Mesothelial cell of epicardium (in vitro differentiated cells): ENCODE data around the gene TFF3. TPM values are rescaled to one million over a fixed set of nuclear protein-coding genes. Genes with fewer than 3 reads are reported as not detected.

ENCODE experiments used
- DNase-seq, 2 experiments: peaks; one replicate each; pipeline ENCODE4 v3.0.0; 2021; ENCODE audit warnings: low spot score in 2 of 2; ENCODE audit not compliant: unreplicated experiment in 2 of 2
- H3K27ac Mint-ChIP-seq: 2 replicates; pipeline ENCODE4 v1.8.0; 2021; ENCODE audit warnings: mixed read lengths
- H3K27me3 Mint-ChIP-seq: 2 replicates; pipeline ENCODE4 v1.8.0; 2021; ENCODE audit warnings: low read depth, mixed read lengths
- H3K36me3 Mint-ChIP-seq: 2 replicates; pipeline ENCODE4 v1.8.0; 2021; ENCODE audit warnings: mixed read lengths
- H3K4me1 Mint-ChIP-seq: 2 replicates; pipeline ENCODE4 v1.8.0; 2021; ENCODE audit warnings: mixed read lengths
- H3K4me3 Mint-ChIP-seq: 2 replicates; pipeline ENCODE4 v1.8.0; 2021; ENCODE audit warnings: mild to moderate bottlenecking, moderate library complexity, mixed read lengths
- H3K9me3 Mint-ChIP-seq: 2 replicates; pipeline ENCODE4 v1.8.0; 2021; ENCODE audit warnings: mixed read lengths
- total RNA-seq: library from RNA; stranded (reverse); gene quantifications from 3 replicates; pipeline ENCODE4 v1.2.1, GENCODE V29; 2021
- TF ChIP-seq, protein P1 (sequence below): fragments of 200-600 bp; sonication (generic); IDR thresholded peaks from one replicate; pipeline ENCODE4 v1.5.0; 2021; ENCODE audit warnings: antibody characterized with exemption; ENCODE audit not compliant: unreplicated experiment

Gene TFF3
- total RNA-seq, 1 donor from 2014 or later: not detected

DNA sequence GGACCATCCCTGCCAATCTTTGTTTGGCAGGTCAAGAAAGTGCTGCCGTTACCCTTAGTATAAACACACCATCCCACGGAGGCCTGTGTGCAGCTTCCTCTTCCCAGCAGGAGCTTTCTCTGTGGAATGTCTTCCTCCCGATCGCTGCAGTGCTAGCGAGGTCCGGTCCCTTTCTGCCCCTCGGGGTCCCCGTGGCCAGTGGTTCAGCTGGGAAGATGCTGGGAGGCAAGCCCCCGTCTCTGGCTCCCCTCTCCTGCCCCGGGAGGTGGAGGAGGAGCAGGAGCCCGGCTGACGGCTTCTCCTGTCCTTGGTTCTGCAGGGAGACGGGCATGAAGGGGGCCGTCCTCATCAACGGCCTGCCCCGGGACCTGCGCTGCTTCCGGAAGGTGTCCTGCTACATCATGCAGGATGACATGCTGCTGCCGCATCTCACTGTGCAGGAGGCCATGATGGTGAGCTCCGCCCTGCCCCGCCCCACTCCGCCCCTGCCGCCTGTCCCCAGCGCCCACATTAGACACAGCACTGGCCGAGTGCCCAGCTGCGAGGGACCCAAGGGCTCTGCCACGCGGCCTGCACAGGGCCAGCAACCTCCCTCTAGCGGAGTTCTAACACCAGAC, 42.1 kb downstream of the TFF3 start:
- DNase-seq: no peak
- Mint-ChIP-seq H3K27me3 (peaks cover 2% of the 10 kb centered on the region), H3K9me3 (no peaks in the 10 kb centered on the region), H3K4me3 (no peak overlapping the region), H3K36me3 (no peaks in the 10 kb centered on the region), H3K4me1 (no peaks in the 10 kb centered on the region), H3K27ac (no peak overlapping the region)
- TF ChIP-seq, protein P1, sequence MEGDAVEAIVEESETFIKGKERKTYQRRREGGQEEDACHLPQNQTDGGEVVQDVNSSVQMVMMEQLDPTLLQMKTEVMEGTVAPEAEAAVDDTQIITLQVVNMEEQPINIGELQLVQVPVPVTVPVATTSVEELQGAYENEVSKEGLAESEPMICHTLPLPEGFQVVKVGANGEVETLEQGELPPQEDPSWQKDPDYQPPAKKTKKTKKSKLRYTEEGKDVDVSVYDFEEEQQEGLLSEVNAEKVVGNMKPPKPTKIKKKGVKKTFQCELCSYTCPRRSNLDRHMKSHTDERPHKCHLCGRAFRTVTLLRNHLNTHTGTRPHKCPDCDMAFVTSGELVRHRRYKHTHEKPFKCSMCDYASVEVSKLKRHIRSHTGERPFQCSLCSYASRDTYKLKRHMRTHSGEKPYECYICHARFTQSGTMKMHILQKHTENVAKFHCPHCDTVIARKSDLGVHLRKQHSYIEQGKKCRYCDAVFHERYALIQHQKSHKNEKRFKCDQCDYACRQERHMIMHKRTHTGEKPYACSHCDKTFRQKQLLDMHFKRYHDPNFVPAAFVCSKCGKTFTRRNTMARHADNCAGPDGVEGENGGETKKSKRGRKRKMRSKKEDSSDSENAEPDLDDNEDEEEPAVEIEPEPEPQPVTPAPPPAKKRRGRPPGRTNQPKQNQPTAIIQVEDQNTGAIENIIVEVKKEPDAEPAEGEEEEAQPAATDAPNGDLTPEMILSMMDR: no peak

DNA sequence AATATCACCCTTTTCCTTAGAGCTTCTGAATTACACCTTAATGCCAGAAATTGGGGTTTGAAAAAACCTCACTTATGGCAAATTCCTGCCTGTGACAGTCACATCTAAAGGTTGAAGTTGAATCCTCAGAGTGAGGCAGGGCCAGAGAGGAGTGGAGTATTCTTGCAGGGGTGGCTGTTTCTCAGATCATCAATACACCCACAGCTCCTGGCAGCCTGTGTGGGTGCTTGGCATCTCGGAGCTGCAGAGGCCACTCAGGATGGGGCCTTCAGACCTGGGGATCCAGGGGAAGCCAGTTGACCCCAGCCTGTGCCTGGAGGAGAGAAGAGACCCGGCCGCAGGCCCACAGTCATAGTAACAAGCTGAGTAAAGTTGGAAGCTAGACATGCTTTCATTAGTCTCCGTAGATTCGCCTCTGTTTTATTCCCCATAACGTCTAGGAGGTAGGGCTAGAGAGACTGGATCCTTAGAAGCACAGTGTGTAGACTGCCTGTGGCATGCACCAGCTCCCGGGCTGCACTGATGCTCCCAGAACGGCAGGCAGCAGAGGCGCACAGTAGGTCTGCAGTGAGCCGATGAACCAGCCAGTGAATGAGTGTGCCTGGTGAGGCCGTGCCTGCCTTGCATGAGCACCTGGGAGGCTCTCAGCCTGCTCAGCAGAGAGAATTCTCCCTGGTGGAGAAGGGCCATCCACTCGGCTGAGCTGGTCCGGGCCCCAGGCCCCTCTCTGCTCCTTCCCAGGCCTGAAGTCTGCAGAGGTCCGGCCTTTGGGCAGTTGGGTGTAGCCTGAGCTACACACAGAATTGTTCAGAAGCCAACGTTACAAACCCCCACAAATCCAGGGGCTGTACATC, 42.9 kb downstream of the TFF3 start:
- no peak for DNase-seq
- no peak overlapping the region for H3K4me3 Mint-ChIP-seq
- peaks cover 2% of the 10 kb centered on the region for H3K27me3 Mint-ChIP-seq
- no peaks in the 10 kb centered on the region for H3K4me1 Mint-ChIP-seq
- H3K9me3 Mint-ChIP-seq: no peaks in the 10 kb centered on the region
- H3K27ac Mint-ChIP-seq: no peak overlapping the region
- TF ChIP-seq, protein P1: no peak
- no peaks in the 10 kb centered on the region for H3K36me3 Mint-ChIP-seq

DNA sequence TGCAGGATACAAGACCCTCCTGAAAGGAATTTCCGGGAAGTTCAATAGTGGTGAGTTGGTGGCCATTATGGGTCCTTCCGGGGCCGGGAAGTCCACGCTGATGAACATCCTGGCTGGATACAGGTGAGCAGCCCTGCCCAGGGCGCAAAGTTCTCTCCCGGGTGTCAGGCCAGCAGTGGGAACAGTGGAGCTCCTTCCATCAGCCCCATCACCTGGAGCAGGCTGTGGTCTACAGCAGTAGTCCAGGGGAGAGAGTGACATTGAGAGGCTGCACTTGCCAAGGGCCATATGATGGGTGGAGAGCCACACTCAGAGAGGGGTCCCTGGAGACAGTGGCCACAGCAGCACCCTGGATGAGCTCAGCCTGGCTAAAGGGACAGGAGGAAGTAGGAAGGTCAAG, 44.1 kb downstream of the TFF3 start:
- no peak for DNase-seq
- no peaks in the 10 kb centered on the region for H3K4me1 Mint-ChIP-seq
- no peaks in the 10 kb centered on the region for H3K36me3 Mint-ChIP-seq
- no peaks in the 10 kb centered on the region for H3K9me3 Mint-ChIP-seq
- TF ChIP-seq, protein P1: no peak
- H3K4me3 Mint-ChIP-seq: no peak overlapping the region
- peaks cover 2% of the 10 kb centered on the region for H3K27me3 Mint-ChIP-seq
- no peak overlapping the region for H3K27ac Mint-ChIP-seq

DNA sequence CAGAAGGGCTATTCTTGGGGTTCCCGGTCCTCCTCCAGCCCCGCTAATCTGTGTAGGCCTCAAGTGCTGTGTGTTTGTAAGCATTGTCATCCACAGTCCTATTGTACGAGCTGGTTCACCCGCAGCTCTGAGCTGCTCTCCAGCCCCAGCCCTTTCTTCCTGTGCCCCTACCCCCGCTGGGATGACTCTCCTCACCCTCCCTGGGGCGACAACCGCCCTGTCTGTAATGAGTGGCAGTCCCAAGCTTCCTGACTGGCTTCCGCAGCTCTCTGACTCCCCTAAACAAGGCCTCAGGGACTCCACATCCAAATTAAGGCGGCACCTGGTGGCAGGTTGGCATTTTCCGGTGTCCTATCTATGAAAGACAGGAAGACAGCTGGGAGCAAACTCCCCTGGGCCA, 45.8 kb downstream of the TFF3 start:
- H3K27ac Mint-ChIP-seq: no peak overlapping the region
- TF ChIP-seq, protein P1: no peak
- H3K4me1 Mint-ChIP-seq: no peaks in the 10 kb centered on the region

DNA sequence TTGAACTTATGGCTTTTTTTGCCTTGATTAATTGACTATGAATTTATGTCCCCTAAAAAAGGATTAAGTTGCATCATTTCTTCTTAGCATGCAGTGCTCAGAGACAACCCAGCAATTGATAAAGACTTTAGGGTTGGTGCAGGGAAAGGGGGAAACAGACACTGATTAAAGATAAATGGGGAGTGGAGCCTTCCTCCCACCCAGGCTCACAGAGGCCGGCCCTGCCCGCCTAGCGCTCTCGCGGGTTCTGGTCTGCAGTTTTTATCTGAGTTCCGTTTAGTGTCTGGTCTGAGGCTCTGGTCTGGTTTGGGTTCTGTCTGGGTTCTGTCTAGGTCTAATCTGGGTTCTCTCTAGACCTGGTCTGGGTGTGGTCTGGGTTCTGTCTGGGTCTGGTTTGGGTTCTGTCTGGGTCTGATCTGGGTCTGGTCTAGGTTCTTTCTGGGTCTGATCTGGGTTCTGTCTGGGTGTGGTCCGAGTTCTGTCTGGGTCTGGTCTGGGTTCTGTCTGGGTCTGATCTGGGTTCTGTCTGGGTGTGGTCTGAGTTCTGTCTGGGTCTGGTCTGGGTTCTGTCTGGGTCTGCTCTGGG, 48.1 kb downstream of the TFF3 start:
- Mint-ChIP-seq H3K27me3 (peaks cover 3% of the 10 kb centered on the region), H3K4me1 (peaks cover 12% of the 10 kb centered on the region), H3K36me3 (no peaks in the 10 kb centered on the region), H3K4me3 (no peak overlapping the region), H3K9me3 (no peaks in the 10 kb centered on the region), H3K27ac (no peak overlapping the region)
- no peak for DNase-seq
- TF ChIP-seq, protein P1: no peak

More for the DNA sequence above, 45.8 kb downstream of the TFF3 start:
- no peaks in the 10 kb centered on the region for H3K36me3 Mint-ChIP-seq
- H3K4me3 Mint-ChIP-seq: no peak overlapping the region
- DNase-seq: no peak
- no peaks in the 10 kb centered on the region for H3K9me3 Mint-ChIP-seq
- peaks cover 2% of the 10 kb centered on the region for H3K27me3 Mint-ChIP-seq
